Body of pancreas (tissue), 4 donors: ENCODE results near the gene PLEKHA8.

Source experiments
- CTCF ChIP-seq, 7 experiments: fragments of 450-650 bp in 4 of 7; fragments of 200-600 bp in 3 of 7; sonication (generic) in 3 of 7; IDR thresholded peaks; one replicate each; pipeline ENCODE4 v1.5.1; 2016 to 2019; ENCODE audit warnings: antibody characterized with exemption in 7 of 7
- POLR2A ChIP-seq, 3 donors: fragments of 450-650 bp; IDR thresholded peaks; one replicate each; pipeline ENCODE4 v1.6.1; 2016; ENCODE audit warnings: antibody characterized with exemption in 3 of 3, mild to moderate bottlenecking in 2 of 3

DNA sequence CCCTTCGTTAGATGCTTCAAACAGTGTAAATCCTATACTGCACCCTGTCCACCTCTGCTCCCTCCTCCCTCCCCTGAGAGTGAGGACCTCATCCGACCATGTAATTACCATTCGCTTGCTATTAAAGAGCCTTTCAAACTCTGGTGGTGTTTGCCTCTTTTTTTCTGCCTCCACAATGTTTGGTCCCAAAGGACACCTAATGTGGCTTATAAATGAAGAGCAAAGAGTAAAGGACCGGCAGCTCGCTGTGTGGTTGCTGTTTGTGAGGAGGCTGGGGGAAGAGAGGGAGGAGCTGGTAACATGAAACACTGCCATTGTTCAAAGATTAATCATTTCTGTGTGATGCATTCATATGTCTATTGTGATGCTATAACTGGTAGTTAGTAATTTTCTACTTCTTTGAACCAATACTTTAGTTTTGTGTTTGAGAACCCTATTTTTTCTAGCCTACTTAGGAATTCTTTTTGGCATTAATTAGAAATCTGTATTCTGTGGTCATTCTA lies 134.5 kb downstream of the PLEKHA8 start:
- TF ChIP-seq CTCF (IDR thresholded peaks at IDR 0.05) = no peak
- no peak for TF ChIP-seq POLR2A (IDR thresholded peaks at IDR 0.05)
